GM23338 (cell line): Measurements from ENCODE around the gene PLPPR5. TPM values are rescaled to one million over a fixed set of nuclear protein-coding genes. Genes with fewer than 3 reads are reported as not detected.

Experiments
- ATAC-seq: fragments of 200-7000 bp; cut with Tn5 transposase; 3 replicates; pipeline ENCODE4 v1.9.1; 2020
- DNase-seq: peaks from one replicate; pipeline ENCODE4 v3.0.0-alpha.2; 2015; ENCODE audit warnings: low spot score
- H2AFZ ChIP-seq: fragments of 200-600 bp; sonication (generic); 2 replicates; pipeline ENCODE4 v1.8.0; 2016; ENCODE audit warnings: antibody characterized with exemption, mild to moderate bottlenecking, moderate library complexity
- H3F3A ChIP-seq: fragments of 200-600 bp; sonication (generic); replicated peaks from 2 replicates; pipeline ENCODE4 v1.8.0; 2017; ENCODE audit warnings: antibody characterized with exemption, mixed run types, low read depth
- H3K27ac ChIP-seq: fragments of 200-600 bp; sonication (generic); 2 replicates; pipeline ENCODE4 v1.6.1; 2016; ENCODE audit warnings: low read depth
- H3K27me3 ChIP-seq: fragments of 200-600 bp; sonication (generic); 2 replicates; pipeline ENCODE4 v1.8.0; 2016; ENCODE audit warnings: mild to moderate bottlenecking, mixed run types, moderate library complexity; ENCODE audit not compliant: insufficient read depth
- H3K36me3 ChIP-seq: fragments of 200-600 bp; sonication (generic); 2 replicates; pipeline ENCODE4 v1.8.0; 2016; ENCODE audit warnings: mild to moderate bottlenecking; ENCODE audit not compliant: insufficient read depth
- H3K4me1 ChIP-seq: fragments of 200-600 bp; sonication (generic); 2 replicates; pipeline ENCODE4 v1.8.0; 2016; ENCODE audit warnings: mild to moderate bottlenecking, moderate library complexity; ENCODE audit not compliant: insufficient read depth
- H3K4me2 ChIP-seq: fragments of 200-600 bp; sonication (generic); 2 replicates; pipeline ENCODE4 v1.7.1; 2017; ENCODE audit warnings: mixed run types
- H3K4me3 ChIP-seq: fragments of 200-600 bp; sonication (generic); 2 replicates; pipeline ENCODE4 v1.6.1; 2016; ENCODE audit warnings: mixed run types
- H3K79me2 ChIP-seq: fragments of 200-600 bp; sonication (generic); replicated peaks from 2 replicates; pipeline ENCODE4 v1.8.0; 2017; ENCODE audit warnings: mild to moderate bottlenecking; ENCODE audit not compliant: insufficient read depth
- H3K9me2 ChIP-seq: fragments of 200-600 bp; sonication (generic); 2 replicates; pipeline ENCODE4 v1.8.0; 2017; ENCODE audit not compliant: insufficient read depth
- H4K20me1 ChIP-seq: fragments of 200-600 bp; sonication (generic); replicated peaks from 2 replicates; pipeline ENCODE4 v1.8.0; 2017; ENCODE audit warnings: mild to moderate bottlenecking; ENCODE audit not compliant: insufficient read depth
- H3K27ac Mint-ChIP-seq: 2 replicates; pipeline ENCODE4 v1.8.0; 2020; ENCODE audit warnings: inconsistent platforms, mild to moderate bottlenecking, moderate library complexity, mixed read lengths
- H3K27me3 Mint-ChIP-seq: 3 replicates; pipeline ENCODE4 v1.8.0; 2022; ENCODE audit warnings: low read depth, mild to moderate bottlenecking, moderate library complexity, mixed read lengths, inconsistent platforms; ENCODE audit not compliant: insufficient read depth, poor library complexity
- H3K36me3 Mint-ChIP-seq: 3 replicates; pipeline ENCODE4 v1.8.0; 2021; ENCODE audit warnings: low read depth, mild to moderate bottlenecking, inconsistent platforms, moderate library complexity, mixed read lengths
- H3K4me1 Mint-ChIP-seq: 3 replicates; pipeline ENCODE4 v1.8.0; 2020; ENCODE audit warnings: mild to moderate bottlenecking, inconsistent platforms, mixed read lengths
- H3K4me3 Mint-ChIP-seq: 3 replicates; pipeline ENCODE4 v1.8.0; 2021; ENCODE audit warnings: moderate library complexity, mild to moderate bottlenecking, inconsistent platforms, mixed read lengths
- H3K9me3 Mint-ChIP-seq: 3 replicates; pipeline ENCODE4 v1.8.0; 2020; ENCODE audit warnings: moderate library complexity, mild to moderate bottlenecking, inconsistent platforms, mixed read lengths
- EZH2 ChIP-seq: fragments of 200-600 bp; sonication (generic); IDR thresholded peaks from one replicate; pipeline ENCODE4 v1.8.0; 2017; ENCODE audit warnings: antibody characterized with exemption, mild to moderate bottlenecking, low read depth; ENCODE audit not compliant: unreplicated experiment
- EZH2phosphoT487 ChIP-seq: fragments of 200-600 bp; sonication (generic); IDR thresholded peaks from one replicate; pipeline ENCODE4 v1.8.1; 2018; ENCODE audit warnings: antibody characterized with exemption; ENCODE audit not compliant: unreplicated experiment
- JUNB ChIP-seq: IDR thresholded peaks from one replicate; pipeline ENCODE4 v1.6.1; 2016; ENCODE audit warnings: antibody characterized with exemption; ENCODE audit not compliant: unreplicated experiment
- NANOG ChIP-seq: IDR thresholded peaks from 2 replicates; pipeline ENCODE4 v1.6.1; 2016; ENCODE audit warnings: antibody characterized with exemption, borderline replicate concordance
- POLR2AphosphoS5 ChIP-seq: IDR thresholded peaks from 2 replicates; pipeline ENCODE4 v1.6.1; 2016; ENCODE audit warnings: antibody characterized with exemption, low read depth
- REST ChIP-seq: IDR thresholded peaks from one replicate; pipeline ENCODE4 v1.6.1; 2018; ENCODE audit warnings: antibody characterized with exemption; ENCODE audit not compliant: unreplicated experiment
- ZNF114 ChIP-seq: fragments of 250-450 bp; sonication (Bioruptor Pico); IDR thresholded peaks from 2 replicates; pipeline ENCODE4 v1.5.0; 2020; ENCODE audit warnings: mild to moderate bottlenecking, moderate library complexity
- polyA plus RNA-seq: library from polyadenylated mRNA; unstranded; fragments of >200 nt; fragmentation: Nextera tagmentation; extraction: Ambion mirVana; gene quantifications from 2 replicates; pipeline ENCODE4 v1.2.1, GENCODE V29; 2016
- total RNA-seq: library from RNA; depleted of rRNA; stranded (reverse); fragments of >200 nt; shearing (Covaris generic); gene quantifications from 2 replicates; pipeline ENCODE4 v1.2.3, GENCODE V29; 2014
- TF ChIP-seq, protein P1 (sequence below), 2 experiments: fragments of 200-600 bp in 1 of 2; sonication (generic) in 1 of 2; conservative IDR thresholded peaks; 2 replicates each; pipeline versions ENCODE4 v1.5.1 to v1.6.1; 2016 to 2017; ENCODE audit warnings: antibody characterized with exemption in 2 of 2, low read depth in 2 of 2, mild to moderate bottlenecking in 2 of 2, moderate library complexity in 1 of 2

PLPPR5 gene
- total and polyA plus RNA-seq, 2 experiments from 2014 or later, result 3.2 to 4.2 TPM

DNA sequence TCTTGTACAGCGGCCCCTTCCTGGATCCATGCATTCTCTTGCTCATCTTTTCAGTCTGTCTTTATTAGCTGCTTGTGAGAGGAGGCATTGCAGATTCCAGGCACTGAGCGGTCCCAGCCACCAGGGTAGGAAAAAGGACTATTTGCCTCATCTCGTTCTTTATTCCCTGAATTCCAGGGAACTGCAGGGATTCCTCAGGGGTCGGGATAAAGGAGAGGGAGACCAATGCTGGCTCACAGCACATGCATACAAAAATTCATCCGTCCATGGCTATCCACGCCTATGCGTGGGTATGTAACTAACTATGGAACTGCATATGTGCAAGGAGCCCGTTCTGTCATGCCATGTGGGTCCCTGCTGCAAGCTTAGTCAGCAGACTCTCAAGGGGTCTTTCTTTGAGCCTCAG lies 879 bp upstream of the PLPPR5 start:
- Histone ChIP-seq H3K27ac (no peak overlapping the region), H3K27me3 (peaks cover 33% of the 10 kb centered on the region), H3K9me2 (no peaks in the 10 kb centered on the region), H3K4me3 (peak overlapping the region; percentile 94), H2AFZ (peak overlapping the region; percentile 79; the same call in 1 of the 2 replicates), H3K79me2 (no peaks in the 10 kb centered on the region), H3K36me3 (no peaks in the 10 kb centered on the region), H3F3A (no peaks in the 10 kb centered on the region), H3K4me1 (peaks cover 12% of the 10 kb centered on the region), H4K20me1 (no peaks in the 10 kb centered on the region), H3K4me2 (peak overlapping the region; percentile 90)
- no peaks in the 10 kb centered on the region for H3K36me3 Mint-ChIP-seq
- H3K4me3 Mint-ChIP-seq, result peak overlapping the region; percentile 73
- no peaks in the 10 kb centered on the region; the same call in 2 of the 3 replicates for H3K9me3 Mint-ChIP-seq
- H3K27me3 Mint-ChIP-seq, result peaks cover 9% of the 10 kb centered on the region
- peak; percentile 59 for ATAC-seq
- TF ChIP-seq ZNF114 (CRISPR knock-in tag) (no peak), NANOG (no peak)
- TF ChIP-seq, protein P1, sequence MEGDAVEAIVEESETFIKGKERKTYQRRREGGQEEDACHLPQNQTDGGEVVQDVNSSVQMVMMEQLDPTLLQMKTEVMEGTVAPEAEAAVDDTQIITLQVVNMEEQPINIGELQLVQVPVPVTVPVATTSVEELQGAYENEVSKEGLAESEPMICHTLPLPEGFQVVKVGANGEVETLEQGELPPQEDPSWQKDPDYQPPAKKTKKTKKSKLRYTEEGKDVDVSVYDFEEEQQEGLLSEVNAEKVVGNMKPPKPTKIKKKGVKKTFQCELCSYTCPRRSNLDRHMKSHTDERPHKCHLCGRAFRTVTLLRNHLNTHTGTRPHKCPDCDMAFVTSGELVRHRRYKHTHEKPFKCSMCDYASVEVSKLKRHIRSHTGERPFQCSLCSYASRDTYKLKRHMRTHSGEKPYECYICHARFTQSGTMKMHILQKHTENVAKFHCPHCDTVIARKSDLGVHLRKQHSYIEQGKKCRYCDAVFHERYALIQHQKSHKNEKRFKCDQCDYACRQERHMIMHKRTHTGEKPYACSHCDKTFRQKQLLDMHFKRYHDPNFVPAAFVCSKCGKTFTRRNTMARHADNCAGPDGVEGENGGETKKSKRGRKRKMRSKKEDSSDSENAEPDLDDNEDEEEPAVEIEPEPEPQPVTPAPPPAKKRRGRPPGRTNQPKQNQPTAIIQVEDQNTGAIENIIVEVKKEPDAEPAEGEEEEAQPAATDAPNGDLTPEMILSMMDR (conservative IDR thresholded peaks at IDR 0.05; ENCODE audit: low read depth in 2 of 2), result 0 out of 4 replicates have a peak, but pooled peaks have one; percentile 9 to 13
- H3K4me1 Mint-ChIP-seq, result peaks cover 9% of the 10 kb centered on the region; the same call in 2 of the 3 replicates
- no peak overlapping the region for H3K27ac Mint-ChIP-seq
- DNase-seq, result peak; percentile 70

- DNase-seq, result no peak
- Histone ChIP-seq H3F3A (no peaks in the 10 kb centered on the region), H3K27me3 (peaks cover 33% of the 10 kb centered on the region), H3K4me3 (peak overlapping the region; percentile 94), H3K4me2 (peak overlapping the region; percentile 95), H2AFZ (peak overlapping the region; percentile 97), H3K79me2 (no peaks in the 10 kb centered on the region), H3K9me2 (no peaks in the 10 kb centered on the region), H3K36me3 (no peaks in the 10 kb centered on the region), H3K4me1 (peaks cover 12% of the 10 kb centered on the region), H4K20me1 (no peaks in the 10 kb centered on the region), H3K27ac (no peak overlapping the region)
- peak overlapping the region; percentile 91 for H3K4me3 Mint-ChIP-seq
- H3K9me3 Mint-ChIP-seq, result no peaks in the 10 kb centered on the region; the same call in 2 of the 3 replicates
- H3K27ac Mint-ChIP-seq, result no peak overlapping the region
- peaks cover 9% of the 10 kb centered on the region for H3K27me3 Mint-ChIP-seq
- ATAC-seq, result peak; percentile 60
- TF ChIP-seq EZH2phosphoT487, result no peak
- no peak for TF ChIP-seq JUNB
- TF ChIP-seq NANOG, result no peak
- TF ChIP-seq, protein P1 (conservative IDR thresholded peaks at IDR 0.05; ENCODE audit: low read depth in 2 of 2), result no peak
- TF ChIP-seq REST, result no peak
- no peak for TF ChIP-seq POLR2AphosphoS5
- no peak for TF ChIP-seq EZH2
- peaks cover 9% of the 10 kb centered on the region; the same call in 2 of the 3 replicates for H3K4me1 Mint-ChIP-seq
- H3K36me3 Mint-ChIP-seq, result no peaks in the 10 kb centered on the region
Measured at GRCh38 chr1:99004254-99004860, 304 bp downstream of the PLPPR5 start.
